ENCODE data around the gene GREB1. TPM values are rescaled to one million over a fixed set of nuclear protein-coding genes. Genes with fewer than 3 reads are reported as not detected.

The GREB1 gene
- total RNA-seq, 1 donor from 2014 or later: 0.42 TPM

DNA sequence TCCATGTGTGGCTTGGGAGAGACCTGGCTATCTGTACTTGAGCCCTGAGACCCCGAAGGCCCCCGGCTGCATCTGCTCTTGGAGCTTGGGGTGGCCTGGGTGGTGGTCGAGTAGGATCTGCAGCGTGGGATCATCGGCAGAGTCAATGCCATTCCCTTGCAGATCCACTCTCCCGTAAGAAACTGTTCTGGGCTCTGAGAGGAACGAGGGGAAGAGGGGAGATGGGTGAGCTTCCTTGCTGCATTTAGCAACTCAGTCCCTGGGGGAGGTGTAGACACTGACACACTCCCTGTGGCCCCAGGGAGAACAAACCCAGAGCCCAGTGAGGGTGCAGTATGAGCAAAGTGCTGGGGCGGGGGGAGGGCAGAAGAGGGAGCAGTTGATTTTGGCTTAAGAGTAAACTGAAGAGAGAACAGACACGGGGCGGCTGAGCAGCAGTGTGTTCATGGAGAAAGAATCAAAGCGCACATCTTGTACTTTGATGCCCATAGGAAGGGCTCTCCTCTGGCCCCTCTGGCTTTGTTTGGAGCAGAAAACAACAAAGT lies 8.5 kb downstream of the GREB1 start:
- Mint-ChIP-seq H3K9me3 (no peaks in the 10 kb centered on the region), H3K27ac (no peak overlapping the region), H3K4me3 (no peak overlapping the region), H3K36me3 (ENCODE audit: low read depth) (no peaks in the 10 kb centered on the region), H3K4me1 (no peaks in the 10 kb centered on the region), H3K27me3 (peaks cover 22% of the 10 kb centered on the region)
- TF ChIP-seq, protein P1, sequence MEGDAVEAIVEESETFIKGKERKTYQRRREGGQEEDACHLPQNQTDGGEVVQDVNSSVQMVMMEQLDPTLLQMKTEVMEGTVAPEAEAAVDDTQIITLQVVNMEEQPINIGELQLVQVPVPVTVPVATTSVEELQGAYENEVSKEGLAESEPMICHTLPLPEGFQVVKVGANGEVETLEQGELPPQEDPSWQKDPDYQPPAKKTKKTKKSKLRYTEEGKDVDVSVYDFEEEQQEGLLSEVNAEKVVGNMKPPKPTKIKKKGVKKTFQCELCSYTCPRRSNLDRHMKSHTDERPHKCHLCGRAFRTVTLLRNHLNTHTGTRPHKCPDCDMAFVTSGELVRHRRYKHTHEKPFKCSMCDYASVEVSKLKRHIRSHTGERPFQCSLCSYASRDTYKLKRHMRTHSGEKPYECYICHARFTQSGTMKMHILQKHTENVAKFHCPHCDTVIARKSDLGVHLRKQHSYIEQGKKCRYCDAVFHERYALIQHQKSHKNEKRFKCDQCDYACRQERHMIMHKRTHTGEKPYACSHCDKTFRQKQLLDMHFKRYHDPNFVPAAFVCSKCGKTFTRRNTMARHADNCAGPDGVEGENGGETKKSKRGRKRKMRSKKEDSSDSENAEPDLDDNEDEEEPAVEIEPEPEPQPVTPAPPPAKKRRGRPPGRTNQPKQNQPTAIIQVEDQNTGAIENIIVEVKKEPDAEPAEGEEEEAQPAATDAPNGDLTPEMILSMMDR (IDR thresholded peaks at IDR 0.05): no peak
- DNase-seq: no peak
- ChIA-PET CTCF (no interaction called here), POLR2A (no interaction called here)
- intact Hi-C loops (cut with micrococcal nuclease): no loop called here
- no peak for ATAC-seq (ENCODE audit: low read depth)

DNA sequence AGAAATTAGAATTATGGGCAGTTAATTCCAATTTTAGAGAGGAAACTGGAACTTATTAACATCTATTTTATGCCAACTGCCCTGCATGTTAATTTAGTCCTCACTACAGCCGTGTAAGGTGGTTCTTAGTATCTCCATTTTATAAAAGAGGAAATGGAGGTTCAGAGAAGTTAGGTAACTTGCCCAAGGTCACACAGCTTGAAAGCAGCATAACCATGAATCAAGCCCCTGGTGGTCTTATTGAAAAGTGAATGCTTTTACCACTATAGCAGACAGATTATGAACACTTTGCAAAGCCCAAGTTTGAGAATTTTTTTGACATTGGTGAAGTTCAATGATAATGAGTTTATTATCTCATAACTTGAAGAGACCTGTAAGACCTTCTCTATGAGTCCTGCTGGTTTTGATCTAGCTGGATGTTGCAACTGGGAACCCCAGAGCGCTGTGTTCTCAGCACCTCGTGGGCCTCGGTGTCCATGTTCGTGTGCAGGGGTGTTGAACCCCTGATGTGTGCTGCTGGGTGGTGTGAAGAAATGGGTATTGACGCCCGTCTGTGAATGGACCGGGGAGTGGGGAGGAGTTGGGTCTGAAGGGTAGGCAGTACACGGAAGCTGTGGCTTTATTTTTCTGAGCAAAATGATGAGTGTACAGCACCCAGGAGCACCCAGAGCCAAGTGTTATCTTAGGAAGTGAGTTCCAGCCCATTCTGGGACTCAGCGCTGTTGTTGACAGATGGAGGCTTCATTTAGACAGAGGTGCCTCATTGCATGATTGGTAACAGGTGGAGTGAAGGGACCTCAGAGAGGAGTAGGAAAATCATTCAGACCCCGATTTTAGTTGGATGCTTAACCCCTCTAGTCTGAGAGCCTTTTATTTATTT lies 9.7 kb downstream of the GREB1 start:
- no peak overlapping the region for H3K4me3 Mint-ChIP-seq
- CTCF ChIA-PET: no interaction called here
- H3K9me3 Mint-ChIP-seq: no peaks in the 10 kb centered on the region
- no peak for DNase-seq
- TF ChIP-seq, protein P1 (IDR thresholded peaks at IDR 0.05): no peak
- no peak for ATAC-seq (ENCODE audit: low read depth)
- H3K4me1 Mint-ChIP-seq: no peaks in the 10 kb centered on the region
- POLR2A ChIA-PET: no interaction called here
- intact Hi-C loops (cut with micrococcal nuclease): no loop called here
- H3K27me3 Mint-ChIP-seq: peaks cover 26% of the 10 kb centered on the region
- no peak overlapping the region for H3K27ac Mint-ChIP-seq
- no peaks in the 10 kb centered on the region for H3K36me3 Mint-ChIP-seq (ENCODE audit: low read depth)

DNA sequence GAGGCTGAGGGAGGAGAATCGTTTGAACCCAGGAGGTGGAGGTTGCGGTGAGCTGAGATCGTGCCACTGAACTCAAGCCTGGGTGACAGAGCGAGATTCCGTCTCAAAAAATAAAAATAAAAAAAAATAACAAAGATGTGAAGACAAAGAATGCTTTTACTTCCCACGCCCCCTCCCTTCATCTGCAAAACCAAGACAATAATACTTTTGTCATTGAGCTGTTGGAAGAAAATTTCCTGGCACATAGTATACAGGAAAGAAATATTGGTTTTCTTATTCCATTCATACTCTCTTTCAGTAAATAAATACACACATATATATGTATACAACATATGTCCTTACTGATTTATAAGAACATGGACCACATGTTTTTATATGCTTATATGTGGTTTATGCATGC lies 12.2 kb downstream of the GREB1 start:
- ChIA-PET POLR2A (no interaction called here), CTCF (no interaction called here)
- Mint-ChIP-seq H3K27ac (no peak overlapping the region), H3K9me3 (peaks cover 4% of the 10 kb centered on the region), H3K36me3 (ENCODE audit: low read depth) (no peaks in the 10 kb centered on the region), H3K27me3 (peaks cover 19% of the 10 kb centered on the region), H3K4me3 (no peak overlapping the region), H3K4me1 (no peaks in the 10 kb centered on the region)
- TF ChIP-seq, protein P1 (IDR thresholded peaks at IDR 0.05): no peak
- intact Hi-C loops (cut with micrococcal nuclease): no loop called here
- ATAC-seq (ENCODE audit: low read depth) (no peak), DNase-seq (no peak)

DNA sequence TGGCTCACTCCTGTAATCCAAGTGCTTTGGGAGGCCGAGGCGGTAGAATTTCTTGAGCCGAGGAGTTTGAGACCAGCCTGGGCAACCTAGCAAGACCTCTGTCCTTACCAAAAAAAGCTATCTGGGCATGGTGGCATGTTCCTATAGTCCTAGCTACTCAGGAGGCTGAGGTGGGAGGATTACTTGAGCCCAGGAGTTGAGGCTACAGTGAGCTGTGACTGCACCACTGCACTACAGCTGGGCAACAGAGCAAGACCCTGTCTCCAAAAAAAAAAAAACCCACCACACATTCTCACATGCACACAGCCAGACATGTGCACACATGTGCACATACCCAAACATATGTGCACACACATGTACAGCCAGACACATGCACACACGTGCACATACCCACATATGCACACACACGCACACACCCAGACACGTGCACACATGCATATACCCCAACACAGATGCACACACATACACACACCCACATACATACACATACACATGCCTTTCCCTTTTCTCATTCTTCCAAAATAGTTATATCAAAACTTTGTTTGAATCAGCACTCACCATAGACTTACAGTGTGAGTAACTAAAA lies 14.2 kb downstream of the GREB1 start:
- TF ChIP-seq, protein P1 (IDR thresholded peaks at IDR 0.05): no peak
- no peak overlapping the region for H3K27ac Mint-ChIP-seq
- CTCF ChIA-PET: no interaction called here
- POLR2A ChIA-PET: no interaction called here
- no peaks in the 10 kb centered on the region for H3K4me1 Mint-ChIP-seq
- no peaks in the 10 kb centered on the region for H3K36me3 Mint-ChIP-seq (ENCODE audit: low read depth)
- peaks cover 13% of the 10 kb centered on the region for H3K27me3 Mint-ChIP-seq
- intact Hi-C loops (cut with micrococcal nuclease): no loop called here
- peaks cover 4% of the 10 kb centered on the region for H3K9me3 Mint-ChIP-seq
- H3K4me3 Mint-ChIP-seq: no peak overlapping the region
- ATAC-seq (ENCODE audit: low read depth) (no peak), DNase-seq (no peak)

DNA sequence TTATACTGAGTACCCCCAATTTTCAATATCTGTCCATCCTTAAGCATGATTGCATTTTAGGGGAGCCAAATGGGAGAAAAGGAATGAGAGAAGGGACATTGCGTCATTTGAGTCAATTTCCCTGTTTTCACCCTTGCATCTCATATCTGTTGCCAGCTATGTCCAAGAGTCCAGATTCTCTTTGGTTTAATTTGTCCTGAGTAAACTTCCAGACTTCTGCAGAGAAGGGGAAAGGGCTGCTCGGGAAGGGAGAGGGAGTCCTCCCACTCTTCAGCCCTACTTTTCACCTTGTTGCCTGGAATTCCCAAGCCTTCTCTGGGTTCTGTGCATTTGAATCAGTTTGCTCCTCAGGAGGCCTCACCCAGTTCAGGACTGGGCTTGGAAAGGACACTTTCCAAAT lies 16.5 kb downstream of the GREB1 start:
- Mint-ChIP-seq H3K4me1 (no peaks in the 10 kb centered on the region), H3K27ac (no peak overlapping the region), H3K27me3 (peaks cover 16% of the 10 kb centered on the region), H3K9me3 (peaks cover 4% of the 10 kb centered on the region), H3K36me3 (ENCODE audit: low read depth) (no peaks in the 10 kb centered on the region), H3K4me3 (no peak overlapping the region)
- TF ChIP-seq, protein P1 (IDR thresholded peaks at IDR 0.05): no peak
- ATAC-seq (ENCODE audit: low read depth) (no peak), DNase-seq (no peak)
- POLR2A ChIA-PET: no interaction called here
- intact Hi-C loops (cut with micrococcal nuclease): no loop called here
- CTCF ChIA-PET: no interaction called here
